WI38 (cell line): ENCODE measurements around the gene DEAF1.

ENCODE experiments used
- H3K4me3 ChIP-seq: 2 replicates; pipeline ENCODE4 v1.5.1; 2011; ENCODE audit warnings: low read depth, mild to moderate bottlenecking, control low read depth, low read length
- CTCF ChIP-seq: IDR thresholded peaks from 2 replicates; pipeline ENCODE4 v1.5.1; 2012; ENCODE audit warnings: low read depth, mild to moderate bottlenecking, control low read depth, low read length

The DEAF1 gene

GRCh38 chr11:728901-729491, 34.0 kb upstream of the DEAF1 start:
- no peak overlapping the region for H3K4me3 ChIP-seq
- TF ChIP-seq CTCF: no peak

GRCh38 chr11:727859-728748, 33.1 kb upstream of the DEAF1 start:
- H3K4me3 ChIP-seq: no peak overlapping the region
- TF ChIP-seq CTCF: peak; percentile 98

- H3K4me3 ChIP-seq: no peak overlapping the region
- no peak for TF ChIP-seq CTCF
Observed at GRCh38 chr11:727281-727701, 32.3 kb upstream of the DEAF1 start.

GRCh38 chr11:726278-727220, 31.5 kb upstream of the DEAF1 start:
- no peak for TF ChIP-seq CTCF
- H3K4me3 ChIP-seq: no peak overlapping the region

GRCh38 chr11:725624-726202, 30.7 kb upstream of the DEAF1 start:
- no peak for TF ChIP-seq CTCF
- no peak overlapping the region for H3K4me3 ChIP-seq

GRCh38 chr11:724778-725386, 29.9 kb upstream of the DEAF1 start:
- H3K4me3 ChIP-seq: no peak overlapping the region
- no peak for TF ChIP-seq CTCF
